Omental fat pad (tissue), 4 donors: Measurements from ENCODE around the gene ITPR1. TPM values are rescaled to one million over a fixed set of nuclear protein-coding genes. Genes with fewer than 3 reads are reported as not detected.

Experiments used
- ATAC-seq: fragments of 150-250 bp; one replicate; pipeline ENCODE4 v1.9.1; 2016; ENCODE audit warnings: mild to moderate bottlenecking, moderate library complexity; ENCODE audit not compliant: low FRiP score
- DNase-seq: peaks from one replicate; pipeline ENCODE4 v3.0.0-alpha.2; 2019; ENCODE audit warnings: low spot score
- CTCF ChIP-seq, 3 donors: fragments of 450-650 bp; IDR thresholded peaks; one replicate each; pipeline ENCODE4 v1.5.1; 2016 to 2017; ENCODE audit warnings: antibody characterized with exemption in 3 of 3, mild to moderate bottlenecking in 3 of 3, moderate library complexity in 2 of 3
- total RNA-seq, 4 donors: library from RNA; depleted of rRNA; stranded (reverse); fragments of >200 nt; gene quantifications; one replicate each; pipeline ENCODE4 v1.1.0, GENCODE V29; 2016

Gene ITPR1
- total RNA-seq, 4 donors from 2014 or later = 38.3 to 58.5 (median 41.3) TPM

- TF ChIP-seq CTCF (IDR thresholded peaks at IDR 0.05) = no peak
- DNase-seq (no peak), ATAC-seq (no peak)
Measured at GRCh38 chr3:4828279-4829030, 335.3 kb downstream of the ITPR1 start.

GRCh38 chr3:4829031-4829394 lies 335.9 kb downstream of the ITPR1 start:
- ATAC-seq (no peak), DNase-seq (no peak)
- TF ChIP-seq CTCF (IDR thresholded peaks at IDR 0.05) = no peak

- no peak for DNase-seq
- TF ChIP-seq CTCF (IDR thresholded peaks at IDR 0.05) = no peak
- ATAC-seq = no peak
Measured at GRCh38 chr3:4830586-4830914, 337.4 kb downstream of the ITPR1 start.

GRCh38 chr3:4831580-4831950 lies 338.4 kb downstream of the ITPR1 start:
- no peak for DNase-seq
- no peak for ATAC-seq
- TF ChIP-seq CTCF (IDR thresholded peaks at IDR 0.05) = no peak

- no peak for ATAC-seq
- TF ChIP-seq CTCF (IDR thresholded peaks at IDR 0.05) = no peak
- no peak for DNase-seq
Measured at GRCh38 chr3:4833471-4833870, 340.3 kb downstream of the ITPR1 start.

GRCh38 chr3:4834403-4834866 lies 341.3 kb downstream of the ITPR1 start:
- ATAC-seq (no peak), DNase-seq (no peak)
- no peak for TF ChIP-seq CTCF (IDR thresholded peaks at IDR 0.05)

GRCh38 chr3:4835616-4836043 lies 342.5 kb downstream of the ITPR1 start:
- no peak for TF ChIP-seq CTCF (IDR thresholded peaks at IDR 0.05)
- ATAC-seq (no peak), DNase-seq (no peak)
